ENCODE measurements around the gene SCNN1G.

Gene SCNN1G

GRCh38 chr16:23195366-23195978 is 12.9 kb downstream of the SCNN1G start:
- DNase-seq (ENCODE audit: extremely low read depth in 1 of 2, low read depth in 1 of 2): no peak

GRCh38 chr16:23196539-23196938 is 14.0 kb downstream of the SCNN1G start:
- no peak for DNase-seq (ENCODE audit: extremely low read depth in 1 of 2, low read depth in 1 of 2)

GRCh38 chr16:23202166-23202565 is 19.6 kb downstream of the SCNN1G start:
- no peak for DNase-seq (ENCODE audit: extremely low read depth in 1 of 2, low read depth in 1 of 2)

GRCh38 chr16:23206986-23207385 is 24.4 kb downstream of the SCNN1G start:
- DNase-seq (ENCODE audit: extremely low read depth in 1 of 2, low read depth in 1 of 2): no peak

- no peak for DNase-seq (ENCODE audit: extremely low read depth in 1 of 2, low read depth in 1 of 2)
Measured at GRCh38 chr16:23207485-23207884, 24.9 kb downstream of the SCNN1G start.

GRCh38 chr16:23209606-23210005 is 27.1 kb downstream of the SCNN1G start:
- no peak for DNase-seq (ENCODE audit: extremely low read depth in 1 of 2, low read depth in 1 of 2)

GRCh38 chr16:23213831-23214230 is 31.3 kb downstream of the SCNN1G start:
- no peak for DNase-seq (ENCODE audit: extremely low read depth in 1 of 2, low read depth in 1 of 2)

GRCh38 chr16:23214796-23215195 is 32.3 kb downstream of the SCNN1G start:
- DNase-seq (ENCODE audit: extremely low read depth in 1 of 2, low read depth in 1 of 2): no peak

GRCh38 chr16:23215435-23215834 is 32.9 kb downstream of the SCNN1G start:
- no peak for DNase-seq (ENCODE audit: extremely low read depth in 1 of 2, low read depth in 1 of 2)

- DNase-seq (ENCODE audit: extremely low read depth in 1 of 2, low read depth in 1 of 2): no peak
Measured at GRCh38 chr16:23216658-23217246, 34.2 kb downstream of the SCNN1G start.

- DNase-seq (ENCODE audit: extremely low read depth in 1 of 2, low read depth in 1 of 2): no peak
Measured at GRCh38 chr16:23217646-23218045, 35.1 kb downstream of the SCNN1G start.

- no peak for DNase-seq (ENCODE audit: extremely low read depth in 1 of 2, low read depth in 1 of 2)
Measured at GRCh38 chr16:23222929-23223328, 40.4 kb downstream of the SCNN1G start.

- DNase-seq (ENCODE audit: extremely low read depth in 1 of 2, low read depth in 1 of 2): no peak
Measured at GRCh38 chr16:23223368-23223767, 40.8 kb downstream of the SCNN1G start.

GRCh38 chr16:23225109-23225508 is 42.6 kb downstream of the SCNN1G start:
- no peak for DNase-seq (ENCODE audit: extremely low read depth in 1 of 2, low read depth in 1 of 2)

GRCh38 chr16:23225634-23226033 is 43.1 kb downstream of the SCNN1G start:
- DNase-seq (ENCODE audit: extremely low read depth in 1 of 2, low read depth in 1 of 2): no peak

- no peak for DNase-seq (ENCODE audit: extremely low read depth in 1 of 2, low read depth in 1 of 2)
Measured at GRCh38 chr16:23227529-23227928, 45.0 kb downstream of the SCNN1G start.

- DNase-seq (ENCODE audit: extremely low read depth in 1 of 2, low read depth in 1 of 2): no peak
Measured at GRCh38 chr16:23229714-23230113, 47.2 kb downstream of the SCNN1G start.

GRCh38 chr16:23232806-23233205 is 50.3 kb downstream of the SCNN1G start:
- DNase-seq (ENCODE audit: extremely low read depth in 1 of 2, low read depth in 1 of 2): no peak

GRCh38 chr16:23235176-23235575 is 52.6 kb downstream of the SCNN1G start:
- DNase-seq (ENCODE audit: extremely low read depth in 1 of 2, low read depth in 1 of 2): no peak

- DNase-seq (ENCODE audit: extremely low read depth in 1 of 2, low read depth in 1 of 2): no peak
Measured at GRCh38 chr16:23236983-23237382, 54.4 kb downstream of the SCNN1G start.

- no peak for DNase-seq (ENCODE audit: extremely low read depth in 1 of 2, low read depth in 1 of 2)
Measured at GRCh38 chr16:23240994-23241393, 58.4 kb downstream of the SCNN1G start.

GRCh38 chr16:23244122-23244521 is 61.6 kb downstream of the SCNN1G start:
- no peak for DNase-seq (ENCODE audit: extremely low read depth in 1 of 2, low read depth in 1 of 2)

- no peak for DNase-seq (ENCODE audit: extremely low read depth in 1 of 2, low read depth in 1 of 2)
Measured at GRCh38 chr16:23245268-23245667, 62.7 kb downstream of the SCNN1G start.

Measured in activated CD8-positive, alpha-beta memory T cell treated with anti-CD3 and anti-CD28 coated beads for 1 hour (primary cell).